DMS153 (cell line): ENCODE data around the gene UFC1.

Source experiments
- DNase-seq: peaks from one replicate; lab custom pipeline; 2025; lab: John Stamatoyannopoulos, UW

Gene UFC1

DNA sequence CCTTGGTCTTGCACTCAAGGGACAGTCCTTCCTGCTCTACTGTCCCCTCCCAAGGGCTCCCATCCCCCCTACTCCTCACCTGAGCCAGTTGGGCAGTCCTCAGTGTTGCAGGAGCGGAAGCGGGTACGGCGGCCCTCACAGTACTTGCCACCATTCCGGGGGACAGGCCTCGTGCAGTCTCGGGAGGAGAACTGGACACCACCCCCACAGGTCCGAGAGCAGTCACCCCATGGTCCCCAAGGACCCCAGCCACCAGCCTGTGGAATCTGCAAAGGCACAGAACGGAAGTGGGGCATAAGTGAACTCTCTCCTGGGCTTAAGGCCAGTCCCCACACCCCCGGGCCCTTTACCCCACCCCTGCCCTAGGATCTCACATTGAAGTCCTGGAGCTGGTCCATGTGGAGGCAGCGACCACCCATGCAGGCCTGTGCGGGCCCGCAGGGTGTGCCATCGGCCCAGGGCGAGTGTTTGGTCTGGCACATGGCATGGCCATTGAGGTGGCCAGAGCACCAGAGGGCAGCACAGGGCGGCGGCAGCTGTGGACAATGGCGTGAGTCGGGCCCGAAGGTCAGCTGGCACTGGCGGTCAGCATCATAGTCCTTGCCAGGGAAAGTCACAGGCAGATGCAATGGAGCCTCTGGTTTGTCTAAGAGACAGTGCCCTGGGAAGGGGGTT, 39.9 kb downstream of the UFC1 start:
- no peak for DNase-seq

DNA sequence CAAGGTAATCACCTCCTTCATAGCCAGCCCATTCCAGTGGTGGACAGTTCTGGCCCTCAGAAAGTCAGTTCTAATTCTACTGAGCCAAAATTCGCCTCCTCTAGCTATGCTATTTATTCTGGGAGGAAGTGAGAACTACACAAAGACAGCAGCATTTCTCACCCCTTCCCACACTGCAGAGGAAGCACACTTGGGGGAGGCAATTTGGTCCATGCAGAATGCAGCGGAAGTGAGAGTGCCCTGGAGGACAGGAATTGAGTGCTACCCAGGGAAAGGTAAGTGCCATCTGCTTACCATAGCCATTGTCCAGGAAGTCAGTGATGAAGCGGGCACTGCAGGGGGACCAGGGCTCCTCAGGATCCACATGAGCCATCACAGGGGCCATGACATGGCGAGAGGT, 41.4 kb downstream of the UFC1 start:
- DNase-seq = no peak

GRCh38 chr1:161196111-161196510, 42.3 kb downstream of the UFC1 start:
- no peak for DNase-seq

GRCh38 chr1:161196521-161197451, 43.0 kb downstream of the UFC1 start:
- DNase-seq = no peak

DNA sequence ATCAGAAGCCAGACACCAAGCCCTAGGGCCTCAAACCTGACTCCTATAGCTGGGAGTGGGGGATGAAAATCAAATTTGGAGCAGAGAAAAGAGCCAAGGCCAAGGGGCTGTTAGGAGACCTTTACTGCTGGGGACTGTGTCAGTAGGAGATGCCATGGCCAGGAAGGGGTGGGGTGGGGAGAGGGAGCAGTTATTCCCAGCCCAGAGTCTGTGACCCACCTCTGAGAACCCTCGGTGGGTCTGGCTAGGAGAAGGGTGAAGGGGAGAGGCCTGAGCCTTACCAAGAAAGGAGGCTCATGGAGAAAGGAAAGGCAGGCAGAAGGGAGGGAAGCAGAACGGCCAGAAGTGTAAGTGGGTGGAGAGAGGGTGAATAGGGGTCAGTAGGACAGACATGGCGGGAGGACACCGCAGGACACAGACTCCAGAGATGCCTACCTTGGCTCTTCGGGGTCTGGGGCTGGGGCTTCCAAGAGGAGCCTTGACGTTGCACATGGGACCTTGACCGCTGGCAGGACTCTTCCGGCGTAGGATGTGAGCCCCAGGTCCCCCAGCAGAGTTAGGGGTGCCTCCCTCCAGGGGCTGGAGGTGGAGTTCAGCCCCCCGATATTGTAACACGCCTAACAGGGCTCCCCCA, 43.9 kb downstream of the UFC1 start:
- DNase-seq = no peak

GRCh38 chr1:161198194-161198896, 44.6 kb downstream of the UFC1 start:
- peak; percentile 38 for DNase-seq

DNA sequence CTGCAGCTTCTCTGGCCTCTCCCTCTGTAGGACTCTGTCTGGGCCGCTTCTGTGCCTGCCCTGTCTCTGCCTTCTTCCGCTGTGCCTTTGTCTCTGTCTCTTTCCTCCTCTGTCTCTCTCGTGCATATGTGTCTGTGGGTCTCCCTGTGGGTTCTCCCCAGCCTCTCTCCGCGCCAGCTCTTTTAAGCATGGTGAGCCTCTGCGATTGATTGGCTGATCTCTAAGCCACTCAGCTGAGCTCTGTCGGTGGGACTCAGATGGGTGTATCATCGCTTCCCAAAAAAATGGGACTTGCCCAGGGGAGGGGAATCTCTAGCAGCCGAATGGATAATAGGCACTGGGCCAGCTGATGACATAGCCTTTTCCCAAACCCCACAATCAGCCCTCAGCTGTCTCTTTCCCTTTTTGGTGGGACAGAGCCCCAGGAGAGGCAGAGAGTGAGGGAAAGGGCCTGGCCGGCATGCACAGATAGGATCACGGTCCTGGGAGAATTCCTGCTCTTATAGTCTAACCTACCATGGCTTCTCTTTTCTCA, 45.2 kb downstream of the UFC1 start, which contains the start of gene ADAMTS4:
Gene ADAMTS4, minus strand, starts transcription at position 158 of the 535 bp plus-strand sequence. CDS start 427 bp downstream, outside the sequence.
- no peak for DNase-seq

DNA sequence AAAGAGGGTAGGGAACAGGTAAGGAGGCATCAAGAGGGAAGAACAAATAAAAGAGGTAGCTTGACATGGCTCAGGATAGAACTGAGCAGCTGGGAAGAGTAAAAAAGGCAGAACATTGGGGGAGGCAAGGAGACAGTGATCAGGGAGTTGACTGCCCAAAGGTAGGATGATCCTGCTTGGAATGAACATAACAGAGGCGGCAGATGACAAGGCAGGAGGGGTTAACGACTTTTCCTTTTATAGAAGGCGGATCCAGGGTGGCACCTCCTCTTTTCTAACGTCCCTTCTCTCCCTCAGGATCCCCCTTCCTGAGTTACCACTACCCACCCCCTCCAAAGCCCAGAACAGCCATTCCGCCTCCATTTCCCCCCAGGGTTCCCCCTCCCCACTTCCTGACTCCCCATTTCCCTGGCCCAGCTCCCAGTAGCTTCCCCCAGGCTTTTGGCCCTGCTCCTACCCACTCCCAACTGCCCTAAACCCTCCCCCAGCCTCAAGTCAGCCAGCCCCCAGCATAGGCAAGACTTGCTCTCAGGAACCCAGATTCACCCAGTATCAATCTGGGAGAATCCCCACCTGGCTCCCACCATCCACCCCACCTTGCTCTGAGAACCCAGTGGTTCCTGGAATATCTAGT, 45.8 kb downstream of the UFC1 start:
- no peak for DNase-seq

GRCh38 chr1:161200421-161200991, 46.7 kb downstream of the UFC1 start:
- DNase-seq = no peak

DNA sequence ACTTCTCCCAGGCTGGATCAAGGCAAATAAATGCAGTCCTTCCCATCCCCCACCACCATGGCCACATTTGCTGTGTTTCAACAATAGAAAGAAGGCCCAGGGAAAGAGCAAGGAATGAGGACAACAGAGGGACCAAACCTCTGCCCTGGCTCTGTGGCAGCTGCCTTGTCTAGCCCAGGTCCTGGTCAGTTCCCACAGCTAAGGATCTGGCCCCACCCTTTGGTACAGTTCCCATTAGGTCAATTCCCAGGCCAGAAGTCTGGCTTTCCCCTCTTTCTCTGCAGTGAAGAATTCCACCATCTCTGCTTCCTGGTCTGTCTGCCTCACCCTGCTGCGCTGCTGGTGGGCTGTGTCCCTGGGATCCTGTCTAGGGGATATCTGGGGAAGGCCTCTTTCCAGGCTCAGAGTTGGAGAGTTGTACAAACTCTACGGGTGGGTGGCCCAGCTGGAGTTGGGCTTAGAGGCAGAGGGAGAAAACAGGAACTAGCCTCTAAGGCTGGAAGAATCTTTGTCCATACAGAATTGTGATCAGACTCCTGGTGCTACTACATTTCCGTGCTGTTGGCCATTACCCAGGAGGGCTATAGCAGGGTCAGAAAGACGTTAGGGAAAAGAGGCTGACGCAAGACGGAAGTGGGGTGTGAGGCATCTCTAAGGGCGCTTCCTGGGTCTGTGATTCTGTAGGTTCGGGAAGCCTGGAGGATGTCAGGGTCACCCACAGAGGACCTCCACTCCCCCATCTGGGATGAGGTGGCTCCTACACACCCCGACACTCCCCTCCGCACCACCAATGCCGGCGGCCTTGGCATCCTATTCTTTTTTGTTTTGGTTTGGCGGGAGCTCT, 47.4 kb downstream of the UFC1 start:
- DNase-seq = no peak

GRCh38 chr1:161201836-161202712, 48.3 kb downstream of the UFC1 start, which contains the start of gene NDUFS2:
Gene NDUFS2, plus strand, starts transcription at chr1:161202367. Its CDS starts 19 bp downstream, at chr1:161202386.
- peak; percentile 100 for DNase-seq

DNA sequence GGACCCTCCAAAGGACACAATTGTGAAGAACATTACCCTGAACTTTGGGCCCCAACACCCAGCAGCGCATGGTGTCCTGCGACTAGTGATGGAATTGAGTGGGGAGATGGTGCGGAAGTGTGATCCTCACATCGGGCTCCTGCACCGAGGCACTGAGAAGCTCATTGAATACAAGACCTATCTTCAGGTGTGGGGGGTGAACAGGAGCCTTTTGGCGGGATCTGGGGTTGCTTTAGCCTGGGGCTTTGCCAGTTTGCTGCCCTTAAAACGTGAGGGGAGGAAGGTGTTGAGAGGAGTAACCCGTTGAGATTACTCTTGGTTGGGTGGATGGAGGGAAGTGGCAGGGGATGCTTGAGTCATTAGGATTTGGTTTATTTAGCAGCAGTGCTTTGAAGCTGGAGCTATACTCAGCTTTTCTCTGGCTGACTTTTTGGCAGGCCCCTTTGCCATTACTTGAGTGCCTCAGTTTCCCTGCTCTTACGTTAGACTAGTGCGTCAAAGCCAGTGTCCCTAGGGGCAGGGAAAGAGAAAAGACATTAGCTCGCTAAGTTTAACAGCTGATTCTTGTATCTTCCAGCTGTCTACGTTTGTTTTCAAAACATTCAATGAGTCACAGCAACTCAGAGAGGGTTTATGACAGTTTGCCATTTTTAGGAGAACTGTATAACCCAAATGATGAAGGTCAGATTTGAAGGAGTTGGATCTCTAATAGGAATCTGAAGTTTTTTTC, 52.8 kb downstream of the UFC1 start:
- DNase-seq = no peak

DNA sequence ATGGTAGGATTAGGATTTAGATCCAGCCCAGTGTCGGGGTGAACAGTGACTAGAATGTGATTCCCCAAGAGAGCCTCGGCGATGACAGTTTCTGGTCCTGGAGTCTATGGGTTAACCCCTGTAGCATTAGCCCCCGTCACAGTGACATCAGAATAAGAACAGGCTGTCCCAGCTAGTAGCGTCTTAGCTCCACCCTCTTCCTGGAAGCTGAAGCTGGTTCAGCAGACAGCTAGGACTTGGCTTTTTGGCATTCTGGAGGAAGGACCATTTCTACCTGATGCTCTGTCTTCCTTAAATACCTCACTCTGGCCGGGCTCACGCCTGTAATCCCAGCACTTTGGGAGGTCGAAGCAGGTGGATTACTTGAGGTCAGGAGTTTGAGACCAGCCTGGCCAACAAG, 53.4 kb downstream of the UFC1 start:
- no peak for DNase-seq
